Ecto neural progenitor cell (in vitro differentiated cells): Measurements from ENCODE around the gene ZC3H13.

Experiments
- DNase-seq: peaks from one replicate; pipeline ENCODE4 v3.0.0-alpha.2; 2018; ENCODE audit warnings: low spot score

Gene ZC3H13

GRCh38 chr13:46063292-46063691, 10.7 kb upstream of the ZC3H13 start:
- no peak for DNase-seq

GRCh38 chr13:46062185-46062584, 9.6 kb upstream of the ZC3H13 start:
- DNase-seq = no peak

- DNase-seq = no peak
These were observed 6.9 kb upstream of the ZC3H13 start for GRCh38 chr13:46059405-46059804.

- no peak for DNase-seq
These were observed 5.7 kb upstream of the ZC3H13 start for GRCh38 chr13:46058268-46058667.

GRCh38 chr13:46057256-46058015, 4.9 kb upstream of the ZC3H13 start:
- no peak for DNase-seq

GRCh38 chr13:46053162-46054012, 841 bp upstream of the ZC3H13 start:
- no peak for DNase-seq

- DNase-seq = no peak
These were observed 603 bp downstream of the ZC3H13 start for GRCh38 chr13:46051968-46052318.

GRCh38 chr13:46050771-46051170, 1.8 kb downstream of the ZC3H13 start:
- no peak for DNase-seq

- no peak for DNase-seq
These were observed 7.1 kb downstream of the ZC3H13 start for GRCh38 chr13:46045424-46045823.

- DNase-seq = no peak
These were observed 8.9 kb downstream of the ZC3H13 start for GRCh38 chr13:46043647-46044046.

GRCh38 chr13:46041419-46041839, 11.1 kb downstream of the ZC3H13 start:
- no peak for DNase-seq

GRCh38 chr13:46040763-46041162, 11.8 kb downstream of the ZC3H13 start:
- DNase-seq = no peak

GRCh38 chr13:46039411-46040182, 12.9 kb downstream of the ZC3H13 start:
- no peak for DNase-seq

GRCh38 chr13:46038296-46038695, 14.2 kb downstream of the ZC3H13 start:
- DNase-seq = no peak

- no peak for DNase-seq
These were observed 17.5 kb downstream of the ZC3H13 start for GRCh38 chr13:46035066-46035465.

- no peak for DNase-seq
These were observed 20.2 kb downstream of the ZC3H13 start for GRCh38 chr13:46032341-46032740.

- DNase-seq = no peak
These were observed 20.8 kb downstream of the ZC3H13 start for GRCh38 chr13:46031581-46032263.

- no peak for DNase-seq
These were observed 27.4 kb downstream of the ZC3H13 start for GRCh38 chr13:46025157-46025556.

GRCh38 chr13:46022481-46022880, 30.1 kb downstream of the ZC3H13 start:
- DNase-seq = no peak

- DNase-seq = no peak
These were observed 36.3 kb downstream of the ZC3H13 start for GRCh38 chr13:46016216-46016615.

GRCh38 chr13:46015366-46015765, 37.2 kb downstream of the ZC3H13 start:
- no peak for DNase-seq

GRCh38 chr13:46012404-46012803, 40.1 kb downstream of the ZC3H13 start:
- DNase-seq = no peak
